Thymus (tissue), 11 donors: ENCODE results near the gene KLRK1. TPM values are rescaled to one million over a fixed set of nuclear protein-coding genes. Genes with fewer than 3 reads are reported as not detected.
"Not testable (repeated sequence)": the region's sequence is repeated elsewhere in the genome, so short reads cannot be mapped to it uniquely, and the experiment has no call there.

Experiments
- DNase-seq, 9 donors: peaks; one replicate each; pipeline ENCODE4 v3.0.0-alpha.2; 2013; ENCODE audit warnings: low spot score in 9 of 9, low read depth in 6 of 9, missing footprints in 1 of 9
- H3K27ac ChIP-seq, 2 donors: one replicate each; pipeline ENCODE4 v1.5.1; 2013; ENCODE audit warnings: control low read depth in 1 of 2, low read depth in 1 of 2, low read length in 1 of 2, mild to moderate bottlenecking in 1 of 2, moderate library complexity in 1 of 2
- H3K27me3 ChIP-seq, 2 donors: one replicate each; pipeline ENCODE4 v1.5.1; 2013; ENCODE audit warnings: low read length in 1 of 2; ENCODE audit not compliant: control insufficient read depth in 2 of 2, insufficient read depth in 1 of 2
- H3K36me3 ChIP-seq, 2 donors: one replicate each; pipeline ENCODE4 v1.5.1; 2013; ENCODE audit warnings: low read length in 1 of 2, mild to moderate bottlenecking in 1 of 2, moderate library complexity in 1 of 2; ENCODE audit not compliant: control insufficient read depth in 2 of 2, insufficient read depth in 2 of 2
- H3K4me1 ChIP-seq, 2 donors: one replicate each; pipeline ENCODE4 v1.5.1; 2013; ENCODE audit warnings: low read length in 2 of 2; ENCODE audit not compliant: control insufficient read depth in 2 of 2, insufficient read depth in 2 of 2
- H3K4me3 ChIP-seq, 2 donors: one replicate each; pipeline ENCODE4 v1.5.1; 2013; ENCODE audit warnings: low read length in 2 of 2, control low read depth in 1 of 2, mild to moderate bottlenecking in 1 of 2
- H3K9me3 ChIP-seq, 2 donors: one replicate each; pipeline ENCODE4 v1.5.1; 2013; ENCODE audit warnings: low read length in 1 of 2, mild to moderate bottlenecking in 1 of 2; ENCODE audit not compliant: control insufficient read depth in 2 of 2, insufficient read depth in 1 of 2
- WGBS: extraction: QIAGEN DNeasy Blood & Tissue Kit; methylation state at CpG from one replicate; pipeline ENCODE4 v1.1.7; 2013; 5-methylcytosine and 5-hydroxymethylcytosine counted together
- polyA plus RNA-seq: library from polyadenylated mRNA; stranded (reverse); fragments of 200-250 nt; gene quantifications from one replicate; pipeline ENCODE4 v1.2.3, GENCODE V29; 2013
- total RNA-seq: library from RNA; stranded (reverse); fragments of 120-200 nt; gene quantifications from one replicate; pipeline ENCODE4 v1.2.4, GENCODE V29; 2013
- donor health status: healthy.

Gene KLRK1
- total and polyA plus RNA-seq, 2 donors: 13.4 to 27.0 TPM

GRCh38 chr12:10408842-10409241 is 19.0 kb upstream of the KLRK1 start:
- H3K27ac ChIP-seq: no peak overlapping the region
- 52% methylated on average over 3 of the region's 3 CpGs for WGBS
- H3K4me1 ChIP-seq: peaks cover 0 to 4% of the 10 kb centered on the region in 2 donors
- no peaks in the 10 kb centered on the region for H3K27me3 ChIP-seq
- no peak for DNase-seq
- no peaks in the 10 kb centered on the region for H3K9me3 ChIP-seq
- no peaks in the 10 kb centered on the region for H3K36me3 ChIP-seq
- H3K4me3 ChIP-seq: peak overlapping the region in 1 of 2 donors; percentile 17

GRCh38 chr12:10406725-10407124 is 16.9 kb upstream of the KLRK1 start:
- Histone ChIP-seq H3K27ac (no peak overlapping the region), H3K9me3 (no peaks in the 10 kb centered on the region), H3K4me1 (peaks cover 0 to 4% of the 10 kb centered on the region in 2 donors), H3K36me3 (no peaks in the 10 kb centered on the region), H3K27me3 (no peaks in the 10 kb centered on the region), H3K4me3 (no peak overlapping the region)
- DNase-seq: peak in 1 of 9 donors; percentile 17
- WGBS: 33% methylated on average over 4 of the region's 4 CpGs

- Histone ChIP-seq H3K27me3 (no peaks in the 10 kb centered on the region), H3K36me3 (no peaks in the 10 kb centered on the region), H3K27ac (no peak overlapping the region), H3K9me3 (no peaks in the 10 kb centered on the region), H3K4me1 (peaks cover 0 to 4% of the 10 kb centered on the region in 2 donors), H3K4me3 (no peak overlapping the region)
- DNase-seq: no peak
- WGBS: 98% methylated on average over 5 of the region's 5 CpGs
These were observed 15.5 kb upstream of the KLRK1 start for GRCh38 chr12:10405294-10405693.

GRCh38 chr12:10404798-10405197 is 15.0 kb upstream of the KLRK1 start:
- H3K4me1 ChIP-seq: peaks cover 0 to 4% of the 10 kb centered on the region in 2 donors
- H3K36me3 ChIP-seq: no peaks in the 10 kb centered on the region
- H3K27me3 ChIP-seq: no peaks in the 10 kb centered on the region
- H3K27ac ChIP-seq: no peak overlapping the region
- H3K9me3 ChIP-seq: no peaks in the 10 kb centered on the region
- H3K4me3 ChIP-seq: no peak overlapping the region
- no peak for DNase-seq

- Histone ChIP-seq H3K4me1 (peaks cover under 1% of the 10 kb centered on the region in 2 donors), H3K27me3 (no peaks in the 10 kb centered on the region), H3K27ac (no peak overlapping the region)
These were observed 11.0 kb upstream of the KLRK1 start for GRCh38 chr12:10400829-10401228.

GRCh38 chr12:10398168-10398567 is 8.3 kb upstream of the KLRK1 start:
- no peak for DNase-seq
- WGBS: 94% methylated on average over 2 of the region's 2 CpGs
- H3K27me3 ChIP-seq: no peaks in the 10 kb centered on the region
- no peaks in the 10 kb centered on the region for H3K36me3 ChIP-seq
- peaks cover 4 to 15% of the 10 kb centered on the region in 2 donors for H3K4me1 ChIP-seq
- no peak overlapping the region for H3K27ac ChIP-seq
- no peak overlapping the region for H3K4me3 ChIP-seq
- H3K9me3 ChIP-seq: no peaks in the 10 kb centered on the region

More at GRCh38 chr12:10400829-10401228, 11.0 kb upstream of the KLRK1 start:
- Histone ChIP-seq H3K36me3 (no peaks in the 10 kb centered on the region), H3K9me3 (no peaks in the 10 kb centered on the region), H3K4me3 (no peak overlapping the region)
- DNase-seq: no peak

- no peaks in the 10 kb centered on the region for H3K27me3 ChIP-seq
- H3K27ac ChIP-seq: no peak overlapping the region
- H3K4me1 ChIP-seq: peaks cover 4 to 19% of the 10 kb centered on the region in 2 donors
- DNase-seq: no peak
- H3K9me3 ChIP-seq: no peaks in the 10 kb centered on the region
- H3K36me3 ChIP-seq: no peaks in the 10 kb centered on the region
- H3K4me3 ChIP-seq: no peak overlapping the region
- WGBS: 40% methylated on average over 2 of the region's 2 CpGs
These were observed 7.5 kb upstream of the KLRK1 start for GRCh38 chr12:10397296-10397695.

GRCh38 chr12:10396176-10396575 is 6.3 kb upstream of the KLRK1 start:
- not testable (repeated sequence) for DNase-seq, H3K27ac ChIP-seq, H3K36me3 ChIP-seq, H3K27me3 ChIP-seq, H3K9me3 ChIP-seq, H3K4me3 ChIP-seq
- peaks cover 4 to 20% of the 10 kb centered on the region in 2 donors for H3K4me1 ChIP-seq
- WGBS: 98% methylated on average over 15 of the region's 15 CpGs

- no peaks in the 10 kb centered on the region for H3K36me3 ChIP-seq
- DNase-seq: peak in 1 of 9 donors; percentile 51
- WGBS: 58% methylated on average over 6 of the region's 6 CpGs
- H3K4me3 ChIP-seq: no peak overlapping the region
- no peaks in the 10 kb centered on the region for H3K27me3 ChIP-seq
- H3K4me1 ChIP-seq: peaks cover 4 to 20% of the 10 kb centered on the region in 2 donors
- no peaks in the 10 kb centered on the region for H3K9me3 ChIP-seq
- H3K27ac ChIP-seq: peak overlapping the region; percentile 46 to 50
These were observed 5.7 kb upstream of the KLRK1 start for GRCh38 chr12:10395390-10395998.
